Tibial artery (tissue), 4 donors: ENCODE data around the gene MFSD2A.

Experiments used
- DNase-seq, 2 donors: peaks; one replicate each; pipeline ENCODE4 v3.0.0-alpha.2; 2019
- H3K27ac ChIP-seq, 2 donors: fragments of 200-600 bp; sonication (generic) in 1 of 2; 1 replicate in 1 of 2; 2 replicates in 1 of 2; pipeline ENCODE4 v1.5.1; 2018 to 2019; ENCODE audit warnings: mild to moderate bottlenecking in 1 of 2
- H3K27me3 ChIP-seq, 2 donors: fragments of 200-600 bp; sonication (generic) in 1 of 2; one replicate each; pipeline versions ENCODE4 v1.5.1 to v1.6.0; 2016 to 2019
- H3K36me3 ChIP-seq, 3 donors: fragments of 200-600 bp; sonication (generic) in 2 of 3; one replicate each; pipeline ENCODE4 v1.5.1; 2016 to 2019; ENCODE audit warnings: mild to moderate bottlenecking in 2 of 3
- H3K4me1 ChIP-seq, 4 donors: fragments of 200-600 bp; sonication (generic) in 2 of 4; 1 replicate in 3 of 4; 2 replicates in 1 of 4; pipeline ENCODE4 v1.5.1; 2016 to 2019
- H3K4me3 ChIP-seq, 2 donors: fragments of 200-600 bp; sonication (generic) in 1 of 2; 1 replicate in 1 of 2; 2 replicates in 1 of 2; pipeline ENCODE4 v1.5.1; 2018 to 2019; ENCODE audit warnings: mild to moderate bottlenecking in 2 of 2
- H3K9me3 ChIP-seq, 3 donors: fragments of 200-600 bp; sonication (generic) in 1 of 3; one replicate each; pipeline ENCODE4 v1.5.1; 2016 to 2019
- intact Hi-C: fragments of 100-400 bp; cut with DNase I; formaldehyde crosslinking; loops from one replicate; pipeline ENCODE4 v1.15.0; 2023; ENCODE audit warnings: low total_unique reads
- TF ChIP-seq, protein P1 (sequence below), 2 experiments: fragments of 200-600 bp in 1 of 2; fragments of 450-650 bp in 1 of 2; IDR thresholded peaks; one replicate each; pipeline ENCODE4 v1.5.1; 2017 to 2019; ENCODE audit warnings: antibody characterized with exemption in 2 of 2, mild to moderate bottlenecking in 1 of 2, moderate library complexity in 1 of 2

The MFSD2A gene

DNA sequence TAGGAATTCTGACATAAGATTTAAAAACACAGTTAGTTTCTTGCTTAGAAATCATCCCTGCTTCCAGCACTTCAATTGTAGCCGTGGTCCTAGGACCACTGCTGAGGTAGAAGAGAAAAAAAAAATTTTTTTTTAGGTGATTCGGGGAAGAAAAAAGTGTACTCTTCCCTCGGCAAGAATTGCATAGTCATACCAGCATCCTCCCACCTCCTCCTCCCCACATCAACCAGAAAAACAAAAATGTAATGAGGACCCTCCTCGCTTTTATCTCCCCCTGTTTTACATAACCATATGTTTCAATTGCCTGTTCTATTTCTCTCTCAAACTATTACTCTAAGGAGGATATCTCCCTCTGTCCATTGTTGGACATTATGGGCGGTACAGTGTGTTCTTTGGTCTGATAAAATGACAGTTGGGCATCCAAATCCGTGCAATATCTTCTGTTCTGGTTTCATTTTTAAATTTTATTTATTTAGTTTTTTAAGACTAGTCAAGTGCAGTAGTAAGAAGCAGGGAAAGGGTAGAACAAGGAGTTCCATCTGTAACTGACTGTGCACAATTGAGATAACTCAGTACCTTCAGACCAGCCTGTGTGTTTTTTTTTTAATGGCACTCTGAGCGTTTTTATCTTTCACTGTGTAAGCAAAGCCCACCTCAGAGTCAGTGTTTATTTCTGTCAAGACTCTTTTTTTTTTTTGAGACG is 10.4 kb upstream of the MFSD2A start:
- Histone ChIP-seq H3K4me1 (no peaks in the 10 kb centered on the region), H3K27ac (no peak overlapping the region), H3K4me3 (no peak overlapping the region), H3K9me3 (no peaks in the 10 kb centered on the region), H3K36me3 (no peaks in the 10 kb centered on the region), H3K27me3 (peaks cover 0 to 17% of the 10 kb centered on the region in 2 donors)
- DNase-seq, result no peak
- intact Hi-C loops, result no loop called here
- TF ChIP-seq, protein P1, sequence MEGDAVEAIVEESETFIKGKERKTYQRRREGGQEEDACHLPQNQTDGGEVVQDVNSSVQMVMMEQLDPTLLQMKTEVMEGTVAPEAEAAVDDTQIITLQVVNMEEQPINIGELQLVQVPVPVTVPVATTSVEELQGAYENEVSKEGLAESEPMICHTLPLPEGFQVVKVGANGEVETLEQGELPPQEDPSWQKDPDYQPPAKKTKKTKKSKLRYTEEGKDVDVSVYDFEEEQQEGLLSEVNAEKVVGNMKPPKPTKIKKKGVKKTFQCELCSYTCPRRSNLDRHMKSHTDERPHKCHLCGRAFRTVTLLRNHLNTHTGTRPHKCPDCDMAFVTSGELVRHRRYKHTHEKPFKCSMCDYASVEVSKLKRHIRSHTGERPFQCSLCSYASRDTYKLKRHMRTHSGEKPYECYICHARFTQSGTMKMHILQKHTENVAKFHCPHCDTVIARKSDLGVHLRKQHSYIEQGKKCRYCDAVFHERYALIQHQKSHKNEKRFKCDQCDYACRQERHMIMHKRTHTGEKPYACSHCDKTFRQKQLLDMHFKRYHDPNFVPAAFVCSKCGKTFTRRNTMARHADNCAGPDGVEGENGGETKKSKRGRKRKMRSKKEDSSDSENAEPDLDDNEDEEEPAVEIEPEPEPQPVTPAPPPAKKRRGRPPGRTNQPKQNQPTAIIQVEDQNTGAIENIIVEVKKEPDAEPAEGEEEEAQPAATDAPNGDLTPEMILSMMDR (IDR thresholded peaks at IDR 0.05), result no peak

DNA sequence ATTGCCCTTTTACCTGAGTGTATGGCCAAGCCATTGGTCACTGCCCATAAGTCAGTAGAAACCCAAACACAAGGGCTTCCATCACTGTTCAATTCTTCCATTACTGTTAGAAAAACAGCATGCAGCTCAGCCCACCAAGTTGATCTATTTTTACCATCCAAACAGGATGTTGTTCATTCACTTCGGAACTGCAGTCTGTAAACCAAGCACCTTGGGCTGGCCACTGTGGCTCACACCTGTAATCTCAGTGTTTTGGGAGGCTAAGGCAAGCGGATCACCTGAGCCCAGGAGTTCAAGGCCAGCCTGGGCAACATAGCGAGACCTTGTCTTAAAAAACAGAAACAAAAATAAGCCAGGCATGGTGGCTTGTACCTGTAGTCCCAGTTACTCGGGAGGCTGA is 8.7 kb upstream of the MFSD2A start:
- Histone ChIP-seq H3K27ac (no peak overlapping the region), H3K27me3 (peaks cover 0 to 12% of the 10 kb centered on the region in 2 donors), H3K4me3 (no peak overlapping the region), H3K9me3 (no peaks in the 10 kb centered on the region), H3K4me1 (no peaks in the 10 kb centered on the region), H3K36me3 (no peaks in the 10 kb centered on the region)
- DNase-seq, result no peak
- TF ChIP-seq, protein P1 (IDR thresholded peaks at IDR 0.05), result no peak
- intact Hi-C loops, result no loop called here

DNA sequence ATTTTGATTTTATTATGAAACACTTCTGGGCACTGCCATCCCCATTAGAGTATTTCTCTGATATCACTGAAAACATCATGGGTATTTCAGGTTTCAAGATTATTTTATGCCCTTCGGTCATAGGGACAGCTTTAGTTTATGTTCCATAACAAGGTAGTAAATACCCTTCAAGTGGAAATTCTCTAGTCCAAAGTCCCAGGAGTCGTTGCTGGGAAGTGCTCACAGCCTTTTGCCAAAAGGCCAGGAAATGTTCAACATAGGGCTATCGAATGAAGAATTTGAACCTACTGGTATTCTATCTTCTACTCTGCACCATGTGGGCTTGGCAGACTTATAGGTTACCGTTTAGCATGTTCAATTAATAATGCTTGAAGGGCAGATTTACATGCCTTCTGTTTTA is 7.7 kb upstream of the MFSD2A start:
- H3K4me3 ChIP-seq, result no peak overlapping the region
- H3K9me3 ChIP-seq, result no peaks in the 10 kb centered on the region
- TF ChIP-seq, protein P1 (IDR thresholded peaks at IDR 0.05), result no peak
- H3K36me3 ChIP-seq, result no peaks in the 10 kb centered on the region
- intact Hi-C loops, result no loop called here
- H3K4me1 ChIP-seq, result peaks cover 0 to 2% (median 0%) of the 10 kb centered on the region in 4 donors
- H3K27ac ChIP-seq, result no peak overlapping the region
- DNase-seq, result no peak
- peaks cover 0 to 12% of the 10 kb centered on the region in 2 donors for H3K27me3 ChIP-seq

DNA sequence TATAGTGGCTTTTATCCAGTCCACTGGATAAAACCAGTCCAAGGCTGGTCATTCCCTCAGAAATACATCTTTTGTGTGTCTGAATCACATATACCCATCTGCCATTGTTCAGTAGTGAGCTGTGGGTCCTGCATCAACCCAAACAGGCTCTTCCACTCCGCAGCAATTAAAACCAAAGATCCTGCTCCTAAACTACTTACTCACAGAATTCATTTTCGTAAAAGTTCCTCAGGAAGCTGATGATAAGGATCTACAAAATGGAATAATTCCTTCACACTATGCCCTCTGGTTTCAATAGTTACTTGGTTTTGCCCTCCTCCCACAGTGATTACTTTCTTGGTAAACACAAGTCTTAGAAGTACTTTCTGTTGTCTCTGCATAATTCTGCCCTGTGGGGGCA is 5.1 kb upstream of the MFSD2A start:
- Histone ChIP-seq H3K4me1 (peaks cover 0 to 16% (median 3%) of the 10 kb centered on the region in 4 donors), H3K36me3 (no peaks in the 10 kb centered on the region), H3K27ac (no peak overlapping the region), H3K9me3 (no peaks in the 10 kb centered on the region), H3K4me3 (no peak overlapping the region), H3K27me3 (peaks cover 0 to 12% of the 10 kb centered on the region in 2 donors)
- TF ChIP-seq, protein P1 (IDR thresholded peaks at IDR 0.05), result no peak
- intact Hi-C loops, result no loop called here
- DNase-seq, result no peak

DNA sequence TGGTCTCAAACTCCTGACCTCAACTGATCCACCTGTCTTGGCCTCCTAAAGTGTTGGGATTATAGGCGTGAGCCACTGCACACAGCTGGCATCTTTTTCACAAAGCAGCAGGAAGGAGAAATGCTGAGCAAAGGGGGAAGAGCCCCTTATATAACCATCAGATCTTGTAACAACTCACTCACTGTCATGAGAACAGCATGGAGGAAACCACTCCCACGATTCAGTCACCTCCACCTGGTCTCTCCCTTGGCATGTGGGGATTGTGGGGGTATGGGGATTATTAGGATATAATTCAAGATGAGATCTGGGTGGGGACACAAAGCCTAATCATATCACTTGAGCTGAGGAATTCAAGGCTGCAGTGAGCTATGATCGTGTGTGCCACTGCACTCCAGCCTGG is 3.0 kb upstream of the MFSD2A start:
- no peaks in the 10 kb centered on the region for H3K9me3 ChIP-seq
- no peaks in the 10 kb centered on the region for H3K27me3 ChIP-seq
- DNase-seq, result no peak
- TF ChIP-seq, protein P1 (IDR thresholded peaks at IDR 0.05), result no peak
- peaks cover 0 to 32% (median 20%) of the 10 kb centered on the region in 4 donors for H3K4me1 ChIP-seq
- no peak overlapping the region for H3K4me3 ChIP-seq
- no peaks in the 10 kb centered on the region for H3K36me3 ChIP-seq
- intact Hi-C loops, result no loop called here
- no peak overlapping the region for H3K27ac ChIP-seq
